Liver (tissue), 9 donors: Measurements from ENCODE around the gene COL20A1. TPM values are rescaled to one million over a fixed set of nuclear protein-coding genes. Genes with fewer than 3 reads are reported as not detected.

ENCODE experiments used
- DNase-seq: peaks from one replicate; pipeline ENCODE4 v3.0.0-alpha.2; 2017; ENCODE audit warnings: low spot score
- H3K27ac ChIP-seq, 2 donors: one replicate each; pipeline ENCODE4 v1.7.0; 2013; ENCODE audit warnings: inconsistent platforms in 2 of 2, low read length in 2 of 2, control low read depth in 1 of 2, low read depth in 1 of 2, mild to moderate bottlenecking in 1 of 2
- H3K27me3 ChIP-seq, 4 donors: one replicate each; pipeline versions ENCODE4 v1.6.1 to v1.7.0; 2013; ENCODE audit warnings: low read length in 3 of 4, inconsistent platforms in 1 of 4, mild to moderate bottlenecking in 1 of 4, moderate library complexity in 1 of 4; ENCODE audit not compliant: control insufficient read depth in 4 of 4, insufficient read depth in 4 of 4
- H3K36me3 ChIP-seq, 4 donors: one replicate each; pipeline versions ENCODE4 v1.6.1 to v1.7.0; 2013; ENCODE audit warnings: low read length in 3 of 4, mild to moderate bottlenecking in 3 of 4, low read depth in 1 of 4, moderate library complexity in 1 of 4; ENCODE audit not compliant: control insufficient read depth in 4 of 4, insufficient read depth in 3 of 4
- H3K4me1 ChIP-seq, 4 donors: one replicate each; pipeline versions ENCODE4 v1.6.1 to v1.7.0; 2013; ENCODE audit warnings: low read length in 3 of 4, mild to moderate bottlenecking in 3 of 4, moderate library complexity in 1 of 4; ENCODE audit not compliant: control insufficient read depth in 4 of 4, insufficient read depth in 4 of 4
- H3K4me3 ChIP-seq, 3 donors: one replicate each; pipeline versions ENCODE4 v1.6.1 to v1.7.0; 2013; ENCODE audit warnings: low read length in 3 of 3, control low read depth in 1 of 3, low read depth in 1 of 3, mild to moderate bottlenecking in 1 of 3
- H3K9ac ChIP-seq, 2 donors: one replicate each; pipeline ENCODE4 v1.7.0; 2013; ENCODE audit warnings: low read length in 2 of 2, mild to moderate bottlenecking in 2 of 2, moderate library complexity in 2 of 2, control low read depth in 1 of 2, low read depth in 1 of 2
- H3K9me3 ChIP-seq, 4 donors: one replicate each; pipeline versions ENCODE4 v1.6.1 to v1.7.0; 2013; ENCODE audit warnings: low read length in 3 of 4; ENCODE audit not compliant: control insufficient read depth in 4 of 4
- ATF3 ChIP-seq: IDR thresholded peaks from 2 replicates; pipeline ENCODE4 v1.6.1; 2016; ENCODE audit warnings: antibody characterized with exemption
- CTCF ChIP-seq: fragments of 150-350 bp; IDR thresholded peaks from 2 replicates; pipeline ENCODE4 v1.5.1; 2017; ENCODE audit warnings: improper control_type of control experiment, low read depth, low read length; ENCODE audit not compliant: missing input control
- EGR1 ChIP-seq, 2 donors: IDR thresholded peaks; 2 replicates each; pipeline ENCODE4 v1.6.1; 2016 to 2018; ENCODE audit warnings: antibody characterized with exemption in 2 of 2, low read depth in 2 of 2
- FOXA1 ChIP-seq: IDR thresholded peaks from 2 replicates; pipeline ENCODE4 v1.6.1; 2016; ENCODE audit warnings: antibody characterized with exemption
- FOXA2 ChIP-seq: IDR thresholded peaks from 2 replicates; pipeline ENCODE4 v1.6.1; 2016; ENCODE audit warnings: antibody characterized with exemption
- GABPA ChIP-seq, 2 donors: IDR thresholded peaks in 1 of 2; conservative IDR thresholded peaks in 1 of 2; 2 replicates each; pipeline ENCODE4 v1.6.1; 2016; ENCODE audit warnings: antibody characterized with exemption in 2 of 2, mild to moderate bottlenecking in 1 of 2, moderate library complexity in 1 of 2
- HNF4A ChIP-seq, 2 donors: conservative IDR thresholded peaks; 2 replicates each; pipeline ENCODE4 v1.6.1; 2016; ENCODE audit warnings: antibody characterized with exemption in 2 of 2, mild to moderate bottlenecking in 2 of 2
- HNF4G ChIP-seq: IDR thresholded peaks from 2 replicates; pipeline ENCODE4 v1.6.1; 2016; ENCODE audit warnings: antibody characterized with exemption
- MAX ChIP-seq: IDR thresholded peaks from 2 replicates; pipeline ENCODE4 v1.6.1; 2016; ENCODE audit warnings: antibody characterized with exemption
- NR2F2 ChIP-seq: IDR thresholded peaks from 2 replicates; pipeline ENCODE4 v1.6.1; 2016; ENCODE audit warnings: antibody characterized with exemption
- RAD21 ChIP-seq, 2 donors: IDR thresholded peaks; 2 replicates each; pipeline ENCODE4 v1.6.1; 2016; ENCODE audit warnings: antibody characterized with exemption in 2 of 2, mild to moderate bottlenecking in 2 of 2
- REST ChIP-seq: IDR thresholded peaks from 2 replicates; pipeline ENCODE4 v1.6.1; 2016; ENCODE audit warnings: antibody characterized with exemption, mild to moderate bottlenecking
- RXRA ChIP-seq, 2 donors: IDR thresholded peaks; 2 replicates each; pipeline ENCODE4 v1.6.1; 2017 to 2018; ENCODE audit warnings: antibody characterized with exemption in 2 of 2, mild to moderate bottlenecking in 1 of 2
- SP1 ChIP-seq: IDR thresholded peaks from 2 replicates; pipeline ENCODE4 v1.6.1; 2018; ENCODE audit warnings: antibody characterized with exemption, mild to moderate bottlenecking
- TAF1 ChIP-seq: conservative IDR thresholded peaks from 2 replicates; pipeline ENCODE4 v1.6.1; 2016; ENCODE audit warnings: antibody characterized with exemption, mild to moderate bottlenecking
- YY1 ChIP-seq: IDR thresholded peaks from 2 replicates; pipeline ENCODE4 v1.6.1; 2016; ENCODE audit warnings: antibody characterized with exemption, mild to moderate bottlenecking
- ZBTB33 ChIP-seq: IDR thresholded peaks from 2 replicates; pipeline ENCODE4 v1.6.1; 2016; ENCODE audit warnings: antibody characterized with exemption
- WGBS: extraction: QIAGEN DNeasy Blood & Tissue Kit; methylation state at CpG from one replicate; pipeline ENCODE4 v1.1.7; 2013; 5-methylcytosine and 5-hydroxymethylcytosine counted together
- polyA plus RNA-seq, 2 donors: library from polyadenylated mRNA; stranded (reverse) in 1 of 2; unstranded in 1 of 2; fragments of 200-250 nt in 1 of 2; fragments of >200 nt in 1 of 2; fragmentation: Nextera tagmentation in 1 of 2; extraction: Ambion mirVana in 1 of 2; gene quantifications; one replicate each; pipeline versions ENCODE4 v1.2.1 to v1.2.3, GENCODE V29; 2013 to 2015
- total RNA-seq, 2 donors: library from RNA; depleted of rRNA; stranded (reverse); fragments of >200 nt; gene quantifications; one replicate each; pipeline ENCODE4 v1.2.3, GENCODE V29; 2014
- donor health status: healthy.
- donor health status: healthy.
- donor health status: healthy.
- donor health status: healthy.
- donor health status: healthy.

Gene COL20A1
- total and polyA plus RNA-seq, 4 donors = not detected

DNA sequence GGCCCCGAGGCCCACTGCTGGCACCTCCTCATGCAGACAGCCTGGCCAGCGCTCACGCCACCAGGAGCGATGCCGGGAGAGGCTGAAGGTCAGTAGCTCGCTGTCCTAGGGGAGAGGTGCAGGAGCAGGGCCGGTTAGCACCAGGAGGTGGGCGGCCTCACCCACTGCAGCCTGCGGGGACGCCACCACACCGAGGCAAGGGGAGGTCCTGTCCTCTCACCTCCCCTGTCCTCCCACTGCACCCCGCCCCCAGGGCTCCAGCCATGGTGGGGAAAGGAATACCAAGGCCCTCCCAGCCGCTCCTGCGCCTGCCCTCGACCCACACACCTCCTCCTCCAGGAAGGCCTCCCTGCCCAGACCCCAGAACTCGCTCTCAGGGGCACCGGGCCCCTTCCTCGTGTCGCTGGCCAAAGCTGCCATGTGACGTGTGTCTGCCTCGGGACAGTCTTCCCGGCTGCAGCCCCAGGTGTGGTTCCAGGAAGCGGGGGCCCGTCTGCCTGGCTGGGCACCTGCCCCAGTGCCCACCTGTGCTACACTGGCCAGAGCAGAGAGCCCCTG, 45.2 kb upstream of the COL20A1 start:
- H3K9me3 ChIP-seq = no peaks in the 10 kb centered on the region
- H3K9ac ChIP-seq = no peak overlapping the region
- no peak overlapping the region for H3K27ac ChIP-seq
- H3K27me3 ChIP-seq = peaks cover 0 to 4% (median 3%) of the 10 kb centered on the region in 4 donors
- 63% methylated on average over 24 of the region's 24 CpGs for WGBS
- no peak for DNase-seq
- H3K36me3 ChIP-seq = no peaks in the 10 kb centered on the region
- H3K4me3 ChIP-seq = no peak overlapping the region
- no peaks in the 10 kb centered on the region for H3K4me1 ChIP-seq
- TF ChIP-seq TAF1 (no peak), HNF4A (conservative IDR thresholded peaks at IDR 0.05) (no peak), FOXA1 (no peak), MAX (no peak), CTCF (no peak), EGR1 (IDR thresholded peaks at IDR 0.05; ENCODE audit: low read depth in 2 of 2) (no peak), ATF3 (no peak), FOXA2 (no peak), SP1 (no peak), RXRA (IDR thresholded peaks at IDR 0.05) (no peak), REST (no peak), RAD21 (IDR thresholded peaks at IDR 0.05) (no peak), HNF4G (no peak), NR2F2 (no peak), GABPA (IDR thresholded peaks at IDR 0.05 in 1 of 2, conservative IDR thresholded peaks at IDR 0.05 in 1 of 2) (no peak), YY1 (no peak)

DNA sequence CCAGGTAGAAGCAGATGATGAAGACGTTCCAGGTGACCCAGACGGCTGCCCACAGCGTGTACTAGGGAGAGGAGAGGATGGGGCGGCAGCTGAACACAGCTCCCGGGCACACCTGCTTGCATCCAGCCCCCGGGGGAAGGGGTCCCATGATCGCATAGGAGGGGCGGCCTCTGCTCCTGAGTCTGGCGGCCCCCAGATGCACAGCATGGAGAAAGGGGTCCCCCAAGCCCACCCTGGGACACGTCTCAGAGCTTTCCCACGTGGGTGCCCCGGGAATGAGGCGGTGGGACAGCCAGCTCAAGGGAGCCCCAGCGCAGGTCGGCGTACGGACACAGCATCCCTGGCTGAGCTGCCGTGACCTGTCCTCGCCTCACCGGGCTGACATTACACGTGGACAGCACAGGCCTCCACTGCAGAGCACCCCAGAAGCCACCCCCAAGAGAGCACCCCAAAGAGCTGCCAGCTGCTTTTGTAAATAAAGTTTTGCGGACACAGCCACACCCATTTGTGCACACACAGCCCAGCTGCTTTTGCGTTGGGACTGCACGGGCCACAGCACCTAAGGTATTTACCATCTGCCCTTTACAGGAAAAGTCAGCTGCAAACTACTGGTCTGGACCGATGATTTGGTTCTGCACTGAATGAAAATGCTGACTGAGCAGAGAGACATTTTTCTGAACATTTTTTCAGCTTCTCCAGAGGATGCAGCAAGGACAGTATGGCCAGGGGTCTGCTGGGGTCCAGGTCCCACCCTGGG, 44.0 kb upstream of the COL20A1 start:
- no peaks in the 10 kb centered on the region for H3K36me3 ChIP-seq
- peaks cover 0 to 7% (median 4%) of the 10 kb centered on the region in 4 donors for H3K27me3 ChIP-seq
- TF ChIP-seq NR2F2 = no peak
- TF ChIP-seq RAD21 (IDR thresholded peaks at IDR 0.05) = no peak
- TF ChIP-seq FOXA2 = no peak
- TF ChIP-seq REST = no peak
- TF ChIP-seq YY1 = no peak
- TF ChIP-seq GABPA (IDR thresholded peaks at IDR 0.05 in 1 of 2, conservative IDR thresholded peaks at IDR 0.05 in 1 of 2) = no peak
- TF ChIP-seq ATF3 = no peak
- TF ChIP-seq TAF1 = no peak
- no peak for TF ChIP-seq EGR1 (IDR thresholded peaks at IDR 0.05; ENCODE audit: low read depth in 2 of 2)
- TF ChIP-seq FOXA1 = no peak
- no peak for TF ChIP-seq HNF4G
- no peak for TF ChIP-seq ZBTB33
- TF ChIP-seq HNF4A (conservative IDR thresholded peaks at IDR 0.05) = no peak

More for the DNA sequence above, 44.0 kb upstream of the COL20A1 start:
- 69% methylated on average over 25 of the region's 25 CpGs for WGBS
- H3K27ac ChIP-seq = no peak overlapping the region
- no peak overlapping the region for H3K4me3 ChIP-seq
- no peak for DNase-seq
- peaks cover 0 to 10% (median 2%) of the 10 kb centered on the region in 4 donors for H3K4me1 ChIP-seq
- H3K9ac ChIP-seq = no peak overlapping the region
- no peaks in the 10 kb centered on the region for H3K9me3 ChIP-seq
